HS-27A (cell line): ENCODE data around the gene SP110.
"Not testable (repeated sequence)": the region's sequence is repeated elsewhere in the genome, so short reads cannot be mapped to it uniquely, and the experiment has no call there.

Experiments used
- DNase-seq: peaks from one replicate; pipeline ENCODE4 v3.0.0-alpha.2; 2012; ENCODE audit warnings: low read depth, missing footprints

Gene SP110

DNA sequence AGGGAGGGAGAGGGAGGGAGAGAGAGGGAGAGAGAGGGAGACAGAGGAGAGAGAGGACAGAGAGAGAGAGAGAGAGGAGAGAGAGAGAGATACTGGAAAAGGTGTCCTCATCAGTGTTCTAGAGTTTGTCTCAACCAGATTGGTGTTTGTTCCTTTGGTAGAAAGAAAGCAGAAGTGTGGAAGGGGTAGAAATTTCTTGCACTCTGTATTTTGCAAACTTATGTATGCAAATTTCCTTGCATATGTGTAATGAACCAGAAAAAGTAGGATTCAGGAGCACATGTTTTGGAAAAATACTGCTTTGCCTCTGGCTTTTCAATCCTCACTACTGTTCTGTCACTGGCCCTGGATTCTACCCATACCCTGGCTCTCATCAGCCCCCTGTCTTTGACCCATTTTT lies 4.7 kb upstream of the SP110 start:
- no peak for DNase-seq

DNA sequence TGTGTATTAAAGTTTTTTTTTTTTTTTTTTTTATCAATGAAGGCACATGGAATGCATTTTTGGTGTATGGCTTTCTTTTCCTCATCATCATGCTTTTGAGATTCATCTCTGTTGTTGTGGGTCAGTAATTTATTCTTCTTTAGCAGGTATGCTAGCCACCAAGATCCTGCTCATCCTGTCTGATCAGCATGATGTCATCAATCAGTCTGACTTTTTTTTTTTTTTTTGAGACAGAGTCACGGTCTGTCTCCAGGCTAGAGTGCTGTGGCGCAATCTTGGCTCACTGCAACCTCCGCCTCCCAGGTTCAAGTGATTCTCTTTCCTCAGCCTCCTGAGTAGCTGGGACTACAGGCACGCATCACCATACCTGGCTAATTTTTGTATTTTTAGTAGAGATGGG lies 3.0 kb upstream of the SP110 start:
- not testable (repeated sequence) for DNase-seq

DNA sequence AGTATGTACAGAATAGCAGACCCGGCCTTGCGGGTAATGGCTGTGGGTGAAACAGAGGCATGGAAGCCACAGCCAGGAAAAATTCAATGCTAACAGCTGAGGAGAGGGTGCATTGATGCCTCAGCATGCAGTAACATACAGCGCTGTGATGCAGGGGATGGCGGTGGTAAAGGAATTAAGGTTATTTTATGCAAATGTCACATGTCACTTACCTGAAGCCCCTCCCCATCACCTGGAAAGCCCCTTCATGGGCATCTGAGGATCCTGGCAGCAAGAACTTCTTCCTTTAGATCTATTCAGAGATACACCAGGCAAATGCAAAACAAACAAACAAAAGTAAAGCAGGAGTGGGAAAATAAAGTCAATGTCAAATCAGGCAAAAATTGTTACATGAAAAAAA lies 1.7 kb upstream of the SP110 start:
- DNase-seq = no peak

DNA sequence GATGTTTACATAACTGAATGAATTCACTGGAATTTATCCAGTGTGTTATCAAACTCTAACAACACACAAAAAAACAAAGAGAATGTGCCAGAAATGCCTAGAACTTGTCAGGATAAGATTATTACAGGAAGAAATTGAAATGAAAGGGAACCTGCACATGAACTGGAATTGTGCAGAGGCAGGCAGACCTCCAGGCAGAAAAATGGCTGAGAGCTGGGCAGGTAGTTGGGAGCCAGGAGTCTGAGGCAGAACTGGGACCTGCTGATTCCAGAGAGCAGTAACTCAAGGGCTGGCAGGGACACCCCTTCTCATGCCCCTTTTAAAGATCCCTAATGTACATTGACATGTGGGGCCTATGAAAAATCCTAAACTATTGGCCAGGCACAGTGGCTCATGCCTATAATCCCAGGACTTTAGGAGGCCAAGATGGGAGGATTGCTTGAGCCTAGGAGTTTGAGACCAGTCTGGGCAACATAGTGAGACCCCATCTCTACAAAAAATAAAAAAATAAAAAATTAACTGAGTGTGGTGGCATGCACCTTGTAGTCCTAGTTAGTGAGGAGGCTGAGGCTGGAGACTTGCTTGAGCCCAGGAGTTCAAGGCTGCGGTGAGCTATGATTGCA lies 674 bp upstream of the SP110 start:
- DNase-seq = no peak

GRCh38 chr2:230218421-230218820 lies 1.4 kb downstream of the SP110 start:
- no peak for DNase-seq

- no peak for DNase-seq
These were observed 2.4 kb downstream of the SP110 start for GRCh38 chr2:230217424-230217823.

- no peak for DNase-seq
These were observed 3.3 kb downstream of the SP110 start for GRCh38 chr2:230216489-230216888.

DNA sequence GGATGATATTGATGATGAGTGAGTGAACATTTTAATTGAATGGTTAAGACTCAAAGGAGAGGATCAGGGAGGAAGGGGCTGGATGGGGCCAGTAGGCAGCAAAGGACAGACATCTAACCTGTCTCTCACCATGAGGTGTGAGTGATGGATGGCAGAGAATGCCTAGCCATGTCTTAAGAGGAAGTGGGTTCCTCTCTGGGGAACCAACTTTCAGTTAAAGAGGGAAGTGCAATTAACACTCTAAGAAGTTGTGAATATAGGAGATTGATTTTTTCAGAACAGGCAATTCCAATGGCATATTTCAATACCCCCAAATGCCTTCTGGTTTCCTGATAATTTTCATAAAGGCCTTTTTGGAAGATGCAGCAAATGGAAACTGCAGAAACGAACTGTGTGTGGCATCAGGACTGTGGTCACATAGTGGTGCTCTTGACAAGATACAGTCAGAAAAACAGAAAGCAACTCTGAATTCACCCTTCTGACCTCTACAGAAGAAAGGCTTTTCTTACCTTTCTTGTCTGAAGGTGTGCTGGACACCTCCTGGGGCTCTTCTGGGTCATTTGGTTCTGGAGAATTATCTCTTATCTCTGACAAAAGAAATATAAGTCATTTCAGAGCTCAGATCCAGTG lies 10.2 kb downstream of the SP110 start:
- no peak for DNase-seq

GRCh38 chr2:230208576-230208975 lies 11.2 kb downstream of the SP110 start:
- no peak for DNase-seq

GRCh38 chr2:230205721-230206120 lies 14.1 kb downstream of the SP110 start:
- no peak for DNase-seq

DNA sequence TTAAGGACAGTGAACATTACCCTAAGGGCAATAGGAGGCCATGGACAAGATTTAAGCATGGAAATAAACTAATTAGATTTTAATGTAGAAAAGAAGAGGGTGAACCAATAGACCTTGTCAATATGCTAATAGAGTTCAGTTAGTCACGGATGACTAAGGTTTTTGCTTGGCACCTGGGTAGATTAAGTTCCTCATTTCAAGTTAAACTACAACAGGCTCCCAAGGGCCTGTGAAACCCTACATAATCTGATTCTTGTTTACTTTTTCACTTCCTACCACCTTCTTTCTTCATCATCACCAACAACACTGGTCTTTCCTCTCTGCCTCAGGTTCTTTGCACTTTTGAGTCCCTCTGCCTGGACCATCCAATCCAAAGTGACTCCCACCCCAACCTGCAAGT lies 14.8 kb downstream of the SP110 start:
- DNase-seq = no peak

- no peak for DNase-seq
These were observed 16.6 kb downstream of the SP110 start for GRCh38 chr2:230203110-230203676.

GRCh38 chr2:230202430-230203109 lies 17.2 kb downstream of the SP110 start:
- no peak for DNase-seq

- no peak for DNase-seq
These were observed 34.8 kb downstream of the SP110 start for GRCh38 chr2:230184727-230185578.

DNA sequence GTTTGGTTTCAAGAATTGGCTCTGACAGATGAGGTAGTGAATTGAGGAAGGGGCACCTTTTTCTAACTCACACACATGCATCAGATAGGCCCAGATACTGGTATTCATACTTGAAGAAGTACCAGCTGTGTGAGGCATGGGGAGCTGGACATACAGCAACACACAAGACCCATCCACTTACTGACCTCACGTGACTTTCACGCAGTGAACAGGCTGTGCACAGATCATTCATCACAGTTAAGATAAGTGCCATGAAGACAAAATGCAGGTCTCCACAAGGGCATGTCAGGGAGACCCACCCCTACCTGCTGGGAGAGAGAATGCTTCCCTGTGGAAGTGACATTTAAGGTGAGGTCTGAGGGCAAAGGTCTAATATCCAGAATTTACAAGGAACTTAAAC lies 38.6 kb downstream of the SP110 start:
- no peak for DNase-seq

DNA sequence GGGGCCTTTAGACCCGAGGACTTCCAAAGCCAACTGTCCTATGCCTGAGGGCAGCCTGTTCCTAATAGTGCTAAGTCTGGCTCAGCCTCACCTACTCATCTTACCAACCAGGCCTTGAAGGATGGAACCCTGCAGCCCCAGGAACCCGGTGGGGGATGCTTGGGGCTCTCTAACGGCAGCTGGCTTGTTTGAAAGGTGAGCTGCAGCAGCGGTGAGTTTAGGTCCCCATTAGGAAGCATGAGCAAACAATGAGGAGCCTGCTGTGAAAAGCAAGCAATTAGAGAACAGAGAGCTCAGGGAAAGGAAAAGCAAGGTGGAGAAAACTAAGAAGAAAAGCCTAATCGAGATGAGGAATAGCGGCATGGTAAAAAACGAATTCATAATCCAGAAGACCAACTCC lies 39.9 kb downstream of the SP110 start:
- DNase-seq = no peak

GRCh38 chr2:230178546-230179485 lies 41.0 kb downstream of the SP110 start:
- no peak for DNase-seq

DNA sequence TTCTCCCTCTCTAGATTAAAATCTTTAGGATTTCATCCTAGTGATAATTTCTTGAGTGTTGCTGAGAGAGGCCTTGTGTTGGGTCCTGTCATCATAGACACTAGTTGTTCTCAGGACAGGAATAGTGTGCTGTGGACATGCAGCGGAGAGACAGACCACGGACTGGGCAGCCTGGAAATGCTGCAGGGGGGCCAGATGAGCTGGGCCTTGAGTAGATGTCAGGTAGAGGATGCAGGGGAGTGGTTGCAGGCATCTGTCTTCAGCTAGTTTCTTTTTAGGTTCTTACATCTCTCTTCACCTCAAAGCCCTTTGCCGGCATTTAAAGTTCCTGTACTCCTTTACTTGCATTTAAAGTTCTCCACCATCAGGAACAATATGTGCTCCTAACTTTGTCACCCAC lies 42.8 kb downstream of the SP110 start:
- no peak for DNase-seq

- DNase-seq = no peak
These were observed 45.3 kb downstream of the SP110 start for GRCh38 chr2:230174466-230174865.

DNA sequence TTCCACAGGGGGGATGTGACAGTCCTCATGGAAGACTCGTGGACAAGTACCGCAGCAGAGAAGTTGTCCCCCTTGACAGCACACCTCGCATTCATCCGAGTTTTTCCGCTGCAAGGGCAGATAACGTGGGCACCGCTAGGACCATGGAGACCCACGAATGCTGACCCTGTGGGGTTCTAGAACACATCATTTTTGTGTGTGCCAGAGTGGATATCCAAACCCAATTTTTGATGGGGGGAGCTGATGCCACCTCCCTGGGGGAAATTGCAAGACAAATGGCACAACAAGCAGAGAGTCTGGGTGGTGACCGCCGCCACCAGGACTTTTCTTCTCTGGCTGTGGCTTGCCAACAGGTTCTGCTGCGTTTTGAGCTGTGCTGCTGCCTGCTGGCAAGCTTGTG lies 46.9 kb downstream of the SP110 start:
- no peak for DNase-seq

DNA sequence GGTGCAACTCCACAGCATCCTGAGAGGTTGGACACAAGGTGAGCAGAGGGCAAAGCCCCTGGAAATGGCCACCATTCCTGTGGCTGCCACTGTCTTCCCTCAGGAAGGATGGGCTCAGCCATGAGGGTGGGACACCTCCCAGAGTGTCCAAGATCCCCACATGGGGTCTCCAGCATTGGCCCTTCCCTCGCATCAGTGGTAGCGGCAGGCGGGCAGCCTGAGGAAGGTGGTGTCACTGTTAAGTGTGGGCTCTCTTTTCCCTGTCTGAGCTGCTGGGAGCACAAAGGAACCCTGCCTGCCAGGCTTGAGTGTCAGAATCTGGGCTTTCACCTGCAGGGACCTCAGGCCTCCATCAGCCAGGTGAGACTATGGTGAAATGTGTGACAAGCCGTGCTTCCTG lies 47.6 kb downstream of the SP110 start:
- no peak for DNase-seq
